ENCODE results near the gene SLC35F3.

Gene SLC35F3

GRCh38 chr1:234324821-234325220 lies 420.3 kb downstream of the SLC35F3 start:
- Histone ChIP-seq H3K27ac (no peak overlapping the region), H3K9me3 (no peaks in the 10 kb centered on the region), H3K4me1 (peaks cover 0 to 5% (median 0%) of the 10 kb centered on the region in 4 donors), H3K4me3 (no peak overlapping the region), H3K36me3 (no peaks in the 10 kb centered on the region), H3K27me3 (peaks cover 0 to 34% of the 10 kb centered on the region in 2 donors)
- intact Hi-C loops (cut with DNase I; ENCODE audit: low total_unique reads), result loop anchor here (10.0 kb wide), 1 partner anchor 210 kb away; no protein-coding TSS in a partner anchor
- no peak for DNase-seq
- TF ChIP-seq CTCF (IDR thresholded peaks at IDR 0.05), result no peak

- intact Hi-C loops (cut with DNase I; ENCODE audit: low total_unique reads), result loop anchor here (10.0 kb wide), 1 partner anchor 211 kb away; no protein-coding TSS in a partner anchor
- Histone ChIP-seq H3K4me3 (peak overlapping the region; percentile 9 to 42), H3K4me1 (peaks cover 0 to 5% (median 0%) of the 10 kb centered on the region in 4 donors), H3K27ac (no peak overlapping the region), H3K36me3 (no peaks in the 10 kb centered on the region), H3K27me3 (peaks cover 0 to 27% of the 10 kb centered on the region in 2 donors), H3K9me3 (no peaks in the 10 kb centered on the region)
- no peak for DNase-seq
- no peak for TF ChIP-seq CTCF (IDR thresholded peaks at IDR 0.05)
These were observed 421.5 kb downstream of the SLC35F3 start for GRCh38 chr1:234325878-234326496.

GRCh38 chr1:234326497-234327366 lies 422.3 kb downstream of the SLC35F3 start:
- H3K4me1 ChIP-seq, result peaks cover 0 to 5% (median 0%) of the 10 kb centered on the region in 4 donors
- peaks cover 0 to 21% of the 10 kb centered on the region in 2 donors for H3K27me3 ChIP-seq
- no peak overlapping the region for H3K27ac ChIP-seq
- TF ChIP-seq CTCF (IDR thresholded peaks at IDR 0.05), result peak; percentile 50 to 71
- H3K9me3 ChIP-seq, result no peaks in the 10 kb centered on the region
- H3K36me3 ChIP-seq, result no peaks in the 10 kb centered on the region
- peak overlapping the region; percentile 9 to 42 for H3K4me3 ChIP-seq
- peak in 1 of 2 donors; percentile 48 for DNase-seq
- intact Hi-C loops (cut with DNase I; ENCODE audit: low total_unique reads), result loop anchor here (10.0 kb wide), 1 partner anchor 212 kb away; no protein-coding TSS in a partner anchor

- H3K27me3 ChIP-seq, result peaks cover 0 to 23% of the 10 kb centered on the region in 2 donors
- DNase-seq, result no peak
- H3K9me3 ChIP-seq, result no peaks in the 10 kb centered on the region
- no peaks in the 10 kb centered on the region for H3K36me3 ChIP-seq
- no peak for TF ChIP-seq CTCF (IDR thresholded peaks at IDR 0.05)
- peaks cover 0 to 5% (median 0%) of the 10 kb centered on the region in 4 donors for H3K4me1 ChIP-seq
- intact Hi-C loops (cut with DNase I; ENCODE audit: low total_unique reads), result loop anchor here (10.0 kb wide), 1 partner anchor 213 kb away; no protein-coding TSS in a partner anchor
- no peak overlapping the region for H3K4me3 ChIP-seq
- H3K27ac ChIP-seq, result no peak overlapping the region
These were observed 423.2 kb downstream of the SLC35F3 start for GRCh38 chr1:234327577-234328164.

- intact Hi-C loops (cut with DNase I; ENCODE audit: low total_unique reads), result no loop called here
These were observed 426.4 kb downstream of the SLC35F3 start for GRCh38 chr1:234330843-234331215.

More at GRCh38 chr1:234330843-234331215, 426.4 kb downstream of the SLC35F3 start:
- Histone ChIP-seq H3K27ac (no peak overlapping the region), H3K27me3 (peaks cover 0 to 7% of the 10 kb centered on the region in 2 donors), H3K36me3 (no peaks in the 10 kb centered on the region), H3K9me3 (peaks cover 0 to 7% (median 0%) of the 10 kb centered on the region in 3 donors), H3K4me1 (peaks cover 0 to 5% (median 0%) of the 10 kb centered on the region in 4 donors), H3K4me3 (no peak overlapping the region)
- TF ChIP-seq CTCF (IDR thresholded peaks at IDR 0.05), result no peak
- no peak for DNase-seq
